Astrocyte of the cerebellum (primary cell): Measurements from ENCODE around the gene ALKBH5.

Experiments used
- DNase-seq: peaks from one replicate; pipeline ENCODE4 v3.0.0-alpha.2; 2011; ENCODE audit warnings: low read depth
- H3K4me3 ChIP-seq: 2 replicates; pipeline ENCODE4 v1.5.1; 2011; ENCODE audit warnings: mild to moderate bottlenecking, low read depth, low read length, moderate library complexity
- CTCF ChIP-seq: IDR thresholded peaks from 2 replicates; pipeline ENCODE4 v1.5.1; 2012; ENCODE audit warnings: low read length, low read depth, moderate library complexity, mild to moderate bottlenecking; ENCODE audit errors: missing control alignments
- in situ Hi-C: cut with HindIII; loops from 2 replicates; pipeline ENCODE4 v1.10.0; 2017; ENCODE audit warnings: low sequenced_read_pairs

Gene ALKBH5

GRCh38 chr17:18156171-18156975 lies 27.3 kb upstream of the ALKBH5 start:
- DNase-seq = no peak
- no peak overlapping the region for H3K4me3 ChIP-seq
- TF ChIP-seq CTCF = no peak
- in situ Hi-C loops = no loop called here

- no peak for TF ChIP-seq CTCF
- DNase-seq = no peak
- in situ Hi-C loops = no loop called here
- no peak overlapping the region for H3K4me3 ChIP-seq
These were observed 26.7 kb upstream of the ALKBH5 start for GRCh38 chr17:18156976-18157280.

GRCh38 chr17:18157354-18157985 lies 26.2 kb upstream of the ALKBH5 start:
- DNase-seq = no peak
- in situ Hi-C loops = no loop called here
- H3K4me3 ChIP-seq = no peak overlapping the region
- no peak for TF ChIP-seq CTCF

GRCh38 chr17:18158022-18158600 lies 25.5 kb upstream of the ALKBH5 start:
- peak; percentile 23 for DNase-seq
- in situ Hi-C loops = no loop called here
- TF ChIP-seq CTCF = no peak
- H3K4me3 ChIP-seq = peak overlapping the region; percentile 22

DNA sequence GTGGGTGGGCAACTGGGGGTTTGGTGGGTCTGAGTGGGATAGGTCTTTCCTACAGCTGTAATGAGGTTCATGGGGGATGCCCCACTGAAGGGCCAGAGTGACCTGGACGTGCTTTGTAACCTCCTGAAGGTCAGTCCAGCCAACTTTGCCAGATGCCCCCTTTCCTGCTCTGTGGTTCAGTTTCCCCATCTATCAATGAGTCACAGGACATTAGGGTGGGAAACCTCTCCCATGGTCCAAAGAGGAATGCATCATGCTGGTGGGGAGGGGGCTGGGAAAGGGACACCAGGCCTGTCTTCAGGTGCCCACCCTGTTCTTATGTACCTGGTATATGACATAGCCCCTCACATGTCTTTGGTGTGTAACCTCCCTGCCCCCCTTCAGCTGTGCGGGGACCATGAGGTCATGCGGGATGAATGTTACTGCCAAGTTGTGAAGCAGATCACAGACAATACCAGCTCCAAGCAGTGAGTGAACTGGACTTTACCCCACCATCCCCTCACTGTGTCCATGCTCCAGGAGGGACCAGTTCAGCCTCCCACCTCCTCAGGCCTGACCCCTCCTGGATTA lies 24.0 kb upstream of the ALKBH5 start:
- DNase-seq = no peak
- TF ChIP-seq CTCF = no peak
- in situ Hi-C loops = no loop called here
- no peak overlapping the region for H3K4me3 ChIP-seq

DNA sequence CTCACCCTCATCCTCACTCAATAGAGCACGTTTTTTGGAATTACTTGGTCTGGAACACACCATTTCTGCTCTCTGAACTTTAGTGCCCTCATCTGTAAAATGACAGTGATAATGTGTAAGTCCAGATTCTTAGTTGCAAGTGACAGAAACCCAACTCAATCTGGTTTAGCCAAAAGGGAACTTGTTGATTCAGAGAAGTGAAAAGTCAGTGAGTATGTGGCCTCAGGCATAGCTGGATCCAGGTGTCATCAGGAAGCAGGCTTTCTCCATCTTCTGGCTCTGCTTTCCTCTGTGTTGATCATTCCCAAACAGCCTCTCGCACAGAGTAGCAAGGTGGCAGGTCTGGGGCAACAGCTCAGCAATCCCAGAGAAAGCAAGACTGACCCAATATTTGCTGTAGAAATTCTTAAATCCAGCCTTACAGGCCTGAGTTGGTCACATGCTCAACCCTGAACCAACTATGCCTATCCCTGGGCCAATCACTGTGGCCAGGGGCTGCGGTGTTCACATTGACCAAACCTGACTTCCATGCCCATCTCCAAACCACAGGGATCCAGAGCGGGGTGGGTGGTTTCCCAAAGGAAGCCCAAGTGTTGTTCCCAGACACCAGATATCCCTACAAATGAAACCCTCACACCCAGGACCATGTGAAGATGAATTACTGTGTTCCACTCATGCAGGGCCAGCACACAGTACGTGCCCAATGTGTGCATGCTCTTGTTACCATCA lies 23.3 kb upstream of the ALKBH5 start:
- no peak overlapping the region for H3K4me3 ChIP-seq
- no peak for TF ChIP-seq CTCF
- in situ Hi-C loops = no loop called here
- no peak for DNase-seq
